CD4-positive, alpha-beta T cell treated with Interleukin-4 for 4 hours (primary cell): ENCODE data around the gene SFI1.
"Not testable (repeated sequence)": the region's sequence is repeated elsewhere in the genome, so short reads cannot be mapped to it uniquely, and the experiment has no call there.

Experiments used
- DNase-seq: peaks from one replicate; pipeline ENCODE4 v3.0.0-alpha.2; 2020

The SFI1 gene

GRCh38 chr22:31590161-31590560 lies 93.8 kb downstream of the SFI1 start:
- not testable (repeated sequence) for DNase-seq

GRCh38 chr22:31595271-31595670 lies 98.9 kb downstream of the SFI1 start:
- no peak for DNase-seq

DNA sequence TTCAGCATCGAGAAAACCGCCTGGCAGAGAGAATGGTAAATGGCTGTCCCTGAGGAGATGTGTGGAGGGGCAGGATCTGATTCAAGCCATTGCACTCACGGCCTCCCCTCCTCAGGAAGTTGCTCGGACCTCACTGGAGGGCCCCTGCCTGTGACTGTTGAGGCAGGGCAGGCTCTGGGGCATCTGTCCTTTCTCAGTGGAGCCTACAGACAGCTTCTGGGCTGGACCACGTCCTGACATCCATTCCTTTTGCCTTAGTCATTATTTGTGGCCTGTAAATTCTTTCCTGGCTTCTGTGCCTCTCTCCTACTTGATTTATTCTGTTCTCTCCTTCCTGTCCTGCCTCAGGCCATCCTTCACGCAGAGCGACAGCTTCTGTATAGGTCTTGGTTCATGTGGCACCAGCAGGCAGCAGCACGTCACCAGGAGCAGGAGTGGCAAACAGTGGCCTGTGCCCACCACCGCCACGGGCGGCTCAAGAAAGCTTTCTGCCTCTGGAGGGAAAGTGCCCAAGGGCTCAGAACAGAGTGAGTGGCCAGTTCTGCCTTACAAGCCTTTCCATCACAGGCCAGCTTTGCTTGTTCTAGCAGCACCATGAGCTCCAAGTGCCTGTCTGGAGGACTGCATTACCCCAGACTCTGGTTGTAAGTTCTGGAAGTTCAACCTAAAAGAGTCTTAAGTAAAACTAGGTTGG lies 106.1 kb downstream of the SFI1 start:
- no peak for DNase-seq

DNA sequence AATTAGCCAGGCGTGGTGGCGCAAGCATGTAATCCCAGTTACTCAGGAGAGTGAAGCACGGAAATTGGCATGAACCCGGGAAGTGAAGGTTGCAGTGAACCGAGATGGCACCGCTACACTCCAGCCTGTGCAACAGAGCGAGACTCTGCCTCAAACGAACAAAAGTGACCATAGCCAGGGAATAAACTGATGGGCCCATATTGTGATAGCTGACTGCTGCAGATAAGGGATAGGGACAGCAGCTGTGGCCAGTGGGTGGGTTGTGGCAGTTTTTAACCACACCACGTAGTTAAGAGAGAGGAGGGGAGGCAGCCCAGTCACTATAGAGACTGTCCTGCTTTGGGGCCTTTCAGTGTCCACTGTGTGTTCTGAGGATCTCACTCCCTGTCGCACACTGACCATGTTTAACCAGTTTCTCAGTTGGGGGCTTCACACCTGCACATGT lies 106.8 kb downstream of the SFI1 start:
- no peak for DNase-seq

DNA sequence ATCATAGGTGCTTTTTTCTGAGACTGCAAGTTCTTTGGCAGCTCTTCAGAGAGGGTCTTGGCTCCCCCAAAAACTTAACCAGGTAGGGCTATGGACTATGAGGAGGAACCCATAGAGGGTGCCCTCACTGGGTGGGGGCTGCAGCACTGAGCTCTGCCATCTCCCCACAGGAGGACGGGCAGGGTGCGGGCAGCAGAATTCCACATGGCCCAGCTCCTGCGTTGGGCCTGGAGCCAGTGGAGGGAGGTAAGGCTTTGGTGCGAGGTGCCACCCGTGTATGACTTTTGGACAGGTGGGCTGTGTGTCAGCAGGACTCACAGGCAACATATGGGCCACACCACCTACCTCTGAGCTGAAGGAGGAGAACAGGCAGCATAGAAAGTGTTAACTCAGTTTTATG lies 107.2 kb downstream of the SFI1 start:
- no peak for DNase-seq

DNA sequence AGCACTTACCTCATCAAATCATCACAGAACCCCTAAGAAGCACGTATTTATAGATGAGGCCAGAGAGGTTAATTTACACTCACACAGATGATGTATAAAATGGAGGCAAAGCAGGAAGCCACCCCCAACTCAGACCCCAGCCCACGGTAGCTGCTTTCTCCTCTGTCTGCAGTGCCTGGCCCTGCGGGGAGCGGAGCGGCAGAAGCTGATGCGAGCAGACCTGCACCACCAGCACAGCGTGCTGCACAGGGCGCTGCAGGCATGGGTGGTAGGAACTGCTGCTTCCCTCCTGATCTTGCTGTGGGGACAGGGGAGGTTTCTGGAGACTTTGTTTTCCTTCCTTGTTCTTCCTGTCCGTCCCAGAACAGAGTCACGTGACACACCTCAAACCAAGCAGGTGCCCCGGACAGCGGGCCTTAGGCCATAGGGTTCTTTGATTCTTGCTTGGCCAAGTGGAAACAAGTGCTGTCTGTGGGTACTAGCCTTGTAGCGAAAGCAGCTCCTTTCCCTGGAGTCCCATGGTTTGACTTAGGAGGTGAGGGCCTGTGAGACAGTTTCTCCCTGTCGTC lies 107.9 kb downstream of the SFI1 start:
- DNase-seq, result no peak

DNA sequence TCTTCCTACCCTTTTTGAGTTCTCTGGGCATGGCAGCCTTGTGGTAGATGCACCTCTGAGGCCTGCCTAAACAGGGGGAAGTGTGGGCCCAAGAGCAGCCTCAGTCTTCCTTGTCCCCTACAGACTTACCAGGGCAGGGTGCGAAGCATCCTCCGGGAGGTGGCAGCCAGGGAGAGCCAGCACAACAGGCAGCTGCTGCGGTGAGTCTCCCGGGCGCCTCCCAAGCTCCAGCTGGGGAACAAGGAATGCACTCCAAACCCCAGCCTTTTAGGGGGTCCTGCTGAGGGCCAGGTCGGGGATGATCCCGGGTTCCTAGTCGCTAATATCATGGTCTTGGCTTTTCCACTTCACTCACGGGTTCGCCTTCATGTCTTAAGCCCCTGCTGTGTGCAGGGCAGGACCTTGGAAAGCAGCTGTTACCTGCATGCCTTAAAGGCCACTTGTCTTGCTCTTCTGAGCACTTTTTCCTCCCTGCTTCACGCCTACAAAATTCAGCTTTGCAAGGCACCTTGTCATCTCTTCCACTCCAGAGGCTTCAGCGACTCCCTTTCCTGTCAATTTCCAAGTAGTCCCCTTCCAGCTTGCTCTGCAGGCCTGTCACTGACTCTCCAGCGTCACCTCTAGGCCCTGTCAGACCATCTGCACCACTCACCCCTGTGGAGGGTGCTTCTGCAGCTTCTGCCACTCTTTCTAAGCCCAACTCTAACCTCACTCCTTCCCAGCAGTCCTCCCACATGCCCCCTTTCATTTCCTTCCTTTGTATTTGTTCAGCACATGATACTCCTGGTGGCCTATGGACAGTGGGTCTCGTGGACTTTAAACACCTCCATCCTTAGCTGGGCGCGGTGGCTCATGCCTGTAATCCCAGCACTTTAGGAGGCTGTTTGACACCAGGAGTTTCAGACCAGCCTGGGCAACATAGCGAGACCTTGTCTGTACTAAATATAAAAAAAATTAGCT lies 108.7 kb downstream of the SFI1 start:
- DNase-seq, result no peak

DNA sequence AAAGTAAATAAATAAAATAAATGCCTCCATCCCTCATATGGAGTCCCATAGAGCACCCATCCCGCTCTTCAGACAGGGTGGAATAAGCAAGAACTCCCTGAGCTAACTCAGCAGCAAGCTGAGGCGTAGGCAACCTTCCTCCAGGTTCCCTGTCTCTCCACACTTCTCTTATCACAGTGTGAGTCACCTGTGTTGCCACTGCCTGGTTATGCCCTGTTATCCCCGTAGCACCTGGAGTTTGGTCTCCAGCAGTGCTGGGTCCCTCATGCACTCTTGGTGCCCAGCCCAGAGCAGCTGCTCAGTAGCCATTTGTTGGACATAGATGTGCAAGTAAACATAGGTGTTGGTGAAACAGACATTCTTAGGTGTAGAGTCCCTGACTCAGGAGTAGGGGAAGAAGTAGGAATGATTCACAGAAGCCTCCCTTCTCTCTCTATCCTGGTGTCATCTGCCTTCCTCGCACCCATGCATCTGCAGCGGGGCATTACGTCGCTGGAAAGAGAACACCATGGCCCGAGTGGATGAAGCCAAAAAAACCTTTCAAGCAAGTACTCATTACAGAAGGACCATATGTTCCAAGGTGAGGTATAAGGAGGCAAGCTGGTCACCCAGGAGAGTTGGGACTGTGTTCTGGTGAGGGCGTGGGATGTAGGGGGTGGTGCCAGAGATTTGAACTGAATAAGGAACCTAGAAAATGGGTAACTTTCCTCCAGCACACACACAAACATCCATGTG lies 109.7 kb downstream of the SFI1 start:
- DNase-seq, result no peak

GRCh38 chr22:31607696-31608095 lies 111.4 kb downstream of the SFI1 start:
- DNase-seq, result no peak

GRCh38 chr22:31609716-31610115 lies 113.4 kb downstream of the SFI1 start:
- DNase-seq, result no peak

DNA sequence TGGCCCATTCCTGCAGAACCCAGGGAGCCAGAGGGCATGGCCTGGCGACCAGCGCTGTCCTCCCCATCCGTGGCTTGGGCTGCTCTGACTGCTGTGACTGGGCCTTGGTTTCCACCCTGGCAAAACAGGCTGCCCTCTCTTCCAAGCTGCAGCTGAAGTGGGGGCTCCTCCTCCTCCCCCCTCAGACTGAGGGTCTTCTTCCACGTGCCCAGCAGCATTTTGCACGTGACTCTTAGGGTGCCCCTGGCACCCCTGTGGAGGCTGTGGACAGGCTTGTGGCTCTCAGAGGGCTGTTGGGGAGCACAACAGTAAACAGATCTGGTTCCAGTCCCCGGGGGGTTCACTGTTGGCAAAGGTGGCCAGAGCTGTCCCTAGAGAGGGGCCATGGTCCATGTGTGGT lies 114.3 kb downstream of the SFI1 start:
- no peak for DNase-seq

DNA sequence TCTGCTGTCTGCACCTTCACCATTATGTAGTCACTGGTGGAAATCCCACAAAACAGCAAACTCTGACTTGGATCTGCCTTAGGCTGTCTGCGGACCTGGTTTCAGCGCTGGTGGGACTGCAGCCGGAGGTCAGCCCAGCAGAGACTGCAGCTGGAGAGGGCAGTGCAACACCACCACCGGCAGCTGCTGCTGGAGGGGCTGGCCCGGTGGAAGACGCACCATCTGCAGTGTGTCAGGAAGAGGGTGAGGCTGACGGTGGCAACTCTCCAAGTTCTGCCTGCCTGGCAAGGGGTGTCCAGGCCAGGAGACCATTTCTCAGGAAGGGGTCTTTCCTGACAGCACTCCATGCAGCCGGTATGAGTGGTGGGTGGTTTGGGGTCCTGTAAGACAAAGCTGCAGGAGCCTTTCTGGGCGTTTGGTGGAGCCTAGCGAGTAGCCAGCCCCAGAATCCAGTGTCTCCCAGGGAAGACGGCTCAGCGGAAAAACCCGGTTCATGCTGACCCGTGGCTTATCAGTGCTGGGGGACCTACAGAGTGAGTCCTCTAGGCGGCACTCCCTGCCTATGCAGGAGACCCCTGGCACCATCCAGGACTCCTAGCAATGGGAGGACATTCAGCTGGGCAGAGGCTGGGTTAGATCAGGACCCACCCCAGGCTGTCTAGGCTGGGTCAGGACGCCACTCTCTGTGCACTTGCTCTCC lies 114.9 kb downstream of the SFI1 start:
- DNase-seq, result no peak

- DNase-seq, result no peak
Observed at GRCh38 chr22:31612891-31613285, 116.6 kb downstream of the SFI1 start.

DNA sequence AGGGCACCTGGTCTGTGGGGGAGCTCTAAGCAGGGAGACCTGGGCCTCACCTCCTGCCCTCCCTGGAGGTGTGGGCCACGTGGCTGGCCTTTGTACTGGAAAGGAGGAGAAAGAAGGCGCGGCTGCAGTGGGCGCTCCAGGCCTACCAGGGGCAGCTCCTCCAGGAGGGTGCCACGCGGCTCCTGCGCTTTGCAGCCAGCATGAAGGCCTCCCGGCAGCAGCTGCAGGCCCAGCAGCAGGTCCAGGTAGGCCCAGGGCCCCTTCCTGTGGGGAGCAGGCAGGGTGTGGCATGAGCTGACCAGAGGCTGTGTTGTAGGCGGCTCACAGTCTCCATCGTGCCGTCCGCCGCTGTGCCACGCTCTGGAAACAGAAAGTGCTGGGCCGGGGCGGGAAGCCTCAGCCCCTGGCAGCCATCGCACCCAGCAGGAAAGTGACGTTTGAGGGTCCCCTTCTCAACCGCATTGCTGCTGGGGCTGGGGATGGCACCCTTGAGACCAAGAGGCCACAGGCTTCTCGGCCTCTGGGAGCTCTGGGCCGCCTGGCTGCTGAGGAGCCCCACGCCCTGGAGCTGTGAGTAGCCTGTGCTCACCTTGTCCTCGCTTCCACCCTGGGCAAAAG lies 117.1 kb downstream of the SFI1 start:
- DNase-seq, result no peak

- DNase-seq, result no peak
Observed at GRCh38 chr22:31613904-31614296, 117.6 kb downstream of the SFI1 start.

- no peak for DNase-seq
Observed at GRCh38 chr22:31614781-31615490, 118.6 kb downstream of the SFI1 start.

- DNase-seq, result no peak
Observed at GRCh38 chr22:31615491-31615860, 119.1 kb downstream of the SFI1 start.

- DNase-seq, result no peak
Observed at GRCh38 chr22:31615940-31616314, 119.6 kb downstream of the SFI1 start.

- DNase-seq, result peak; percentile 7
Observed at GRCh38 chr22:31616315-31616980, 120.1 kb downstream of the SFI1 start.

GRCh38 chr22:31618057-31618456 lies 121.7 kb downstream of the SFI1 start:
- DNase-seq, result no peak
